DOHH2 (cell line): Measurements from ENCODE around the gene SMTNL1.

Source experiments
- H3F3A ChIP-seq: fragments of 200-600 bp; sonication (generic), shearing (Covaris generic); 2 replicates; pipeline ENCODE4 v1.6.0; 2016; ENCODE audit warnings: antibody characterized with exemption, mild to moderate bottlenecking; ENCODE audit not compliant: control insufficient read depth, insufficient read depth
- H3K27ac ChIP-seq: fragments of 200-600 bp; sonication (generic); 2 replicates; pipeline ENCODE4 v1.5.1; 2014; ENCODE audit warnings: low read depth, mild to moderate bottlenecking, low read length, moderate library complexity
- H3K27me3 ChIP-seq: fragments of 200-600 bp; sonication (generic); 2 replicates; pipeline ENCODE4 v1.6.1; 2014; ENCODE audit warnings: mild to moderate bottlenecking, low read length, mixed read lengths; ENCODE audit not compliant: control insufficient read depth
- H3K36me3 ChIP-seq: fragments of 200-600 bp; sonication (generic); 2 replicates; pipeline ENCODE4 v1.6.1; 2014; ENCODE audit warnings: mild to moderate bottlenecking, low read length, moderate library complexity, mixed read lengths; ENCODE audit not compliant: control insufficient read depth
- H3K4me1 ChIP-seq: fragments of 200-600 bp; sonication (generic); 2 replicates; pipeline ENCODE4 v1.6.1; 2014; ENCODE audit warnings: mild to moderate bottlenecking, low read length, mixed read lengths; ENCODE audit not compliant: control insufficient read depth
- H3K4me2 ChIP-seq: fragments of 200-600 bp; sonication (generic); 2 replicates; pipeline ENCODE4 v1.6.0; 2014; ENCODE audit warnings: mild to moderate bottlenecking, low read length, moderate library complexity
- H3K4me3 ChIP-seq: fragments of 200-600 bp; sonication (generic); 2 replicates; pipeline ENCODE4 v1.5.1; 2014; ENCODE audit warnings: mild to moderate bottlenecking, low read length, mixed read lengths
- H3K79me2 ChIP-seq: fragments of 200-600 bp; sonication (generic); 2 replicates; pipeline ENCODE4 v1.6.1; 2014; ENCODE audit warnings: mild to moderate bottlenecking, low read length, mixed read lengths; ENCODE audit not compliant: control insufficient read depth
- H3K9me2 ChIP-seq: fragments of 200-600 bp; sonication (generic); replicated peaks from 2 replicates; pipeline ENCODE4 v1.6.1; 2014; ENCODE audit warnings: mild to moderate bottlenecking, low read length, mixed read lengths; ENCODE audit not compliant: control insufficient read depth
- H3K9me3 ChIP-seq: fragments of 200-600 bp; sonication (generic); 2 replicates; pipeline ENCODE4 v1.6.1; 2014; ENCODE audit warnings: antibody characterized with exemption, low read length, mixed read lengths; ENCODE audit not compliant: control insufficient read depth, insufficient read depth
- H4K20me1 ChIP-seq: fragments of 200-600 bp; sonication (generic); 2 replicates; pipeline ENCODE4 v1.6.0; 2014; ENCODE audit warnings: low read depth, mild to moderate bottlenecking, antibody characterized with exemption, low read length, moderate library complexity; ENCODE audit not compliant: control insufficient read depth, insufficient read depth
- EZH2phosphoT487 ChIP-seq: fragments of 200-600 bp; sonication (generic); IDR thresholded peaks from 2 replicates; pipeline ENCODE4 v1.6.1; 2017; ENCODE audit warnings: borderline replicate concordance, mild to moderate bottlenecking, antibody characterized with exemption, low read length, moderate library complexity, mixed read lengths
- TF ChIP-seq, protein P1 (sequence below): fragments of 200-600 bp; sonication (generic); IDR thresholded peaks from one replicate; pipeline ENCODE4 v1.5.1; 2014; ENCODE audit warnings: antibody characterized with exemption, mild to moderate bottlenecking, low read depth, low read length; ENCODE audit not compliant: poor library complexity, severe bottlenecking

SMTNL1 gene

DNA sequence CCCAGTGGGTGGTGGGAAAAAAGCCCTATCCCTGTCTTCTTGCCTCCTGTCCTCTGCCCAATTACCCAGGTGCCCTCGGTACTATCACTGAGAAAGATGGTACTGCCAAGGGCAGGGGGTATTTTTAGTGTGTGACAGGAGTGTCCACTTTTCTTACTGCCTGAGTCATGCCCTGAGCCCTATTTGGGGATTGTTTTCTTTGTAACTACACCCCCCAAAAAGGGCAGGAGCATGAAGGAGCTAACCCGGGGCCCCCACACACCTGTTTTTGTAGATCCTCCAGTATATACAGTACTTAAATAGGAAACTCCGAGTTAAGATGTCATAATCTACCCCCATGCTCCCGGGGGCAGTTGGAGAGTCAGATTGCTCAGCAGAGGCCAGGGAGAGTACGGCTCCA is 3.8 kb downstream of the SMTNL1 start:
- Histone ChIP-seq H3K4me3 (no peak overlapping the region), H3K9me2 (no peaks in the 10 kb centered on the region), H3K27ac (no peak overlapping the region), H4K20me1 (no peaks in the 10 kb centered on the region), H3K4me2 (no peak overlapping the region), H3K79me2 (no peaks in the 10 kb centered on the region), H3K9me3 (no peaks in the 10 kb centered on the region), H3K36me3 (no peaks in the 10 kb centered on the region), H3K27me3 (no peaks in the 10 kb centered on the region; the same call in 1 of the 2 replicates), H3K4me1 (no peaks in the 10 kb centered on the region), H3F3A (no peaks in the 10 kb centered on the region)
- TF ChIP-seq, protein P1, sequence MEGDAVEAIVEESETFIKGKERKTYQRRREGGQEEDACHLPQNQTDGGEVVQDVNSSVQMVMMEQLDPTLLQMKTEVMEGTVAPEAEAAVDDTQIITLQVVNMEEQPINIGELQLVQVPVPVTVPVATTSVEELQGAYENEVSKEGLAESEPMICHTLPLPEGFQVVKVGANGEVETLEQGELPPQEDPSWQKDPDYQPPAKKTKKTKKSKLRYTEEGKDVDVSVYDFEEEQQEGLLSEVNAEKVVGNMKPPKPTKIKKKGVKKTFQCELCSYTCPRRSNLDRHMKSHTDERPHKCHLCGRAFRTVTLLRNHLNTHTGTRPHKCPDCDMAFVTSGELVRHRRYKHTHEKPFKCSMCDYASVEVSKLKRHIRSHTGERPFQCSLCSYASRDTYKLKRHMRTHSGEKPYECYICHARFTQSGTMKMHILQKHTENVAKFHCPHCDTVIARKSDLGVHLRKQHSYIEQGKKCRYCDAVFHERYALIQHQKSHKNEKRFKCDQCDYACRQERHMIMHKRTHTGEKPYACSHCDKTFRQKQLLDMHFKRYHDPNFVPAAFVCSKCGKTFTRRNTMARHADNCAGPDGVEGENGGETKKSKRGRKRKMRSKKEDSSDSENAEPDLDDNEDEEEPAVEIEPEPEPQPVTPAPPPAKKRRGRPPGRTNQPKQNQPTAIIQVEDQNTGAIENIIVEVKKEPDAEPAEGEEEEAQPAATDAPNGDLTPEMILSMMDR, result no peak
- no peak for TF ChIP-seq EZH2phosphoT487

DNA sequence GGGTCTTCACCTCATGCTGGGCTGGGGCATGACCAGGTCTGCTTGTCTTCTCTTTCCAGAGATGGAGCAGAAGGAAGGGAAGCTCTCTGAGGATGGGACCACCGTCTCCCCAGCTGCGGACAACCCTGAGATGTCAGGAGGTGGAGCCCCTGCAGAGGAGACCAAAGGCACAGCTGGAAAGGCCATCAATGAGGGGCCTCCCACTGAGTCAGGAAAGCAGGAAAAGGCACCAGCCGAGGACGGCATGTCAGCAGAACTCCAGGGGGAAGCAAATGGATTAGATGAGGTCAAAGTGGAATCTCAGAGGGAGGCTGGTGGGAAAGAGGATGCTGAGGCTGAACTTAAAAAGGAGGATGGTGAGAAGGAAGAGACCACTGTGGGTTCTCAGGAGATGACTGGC is 5.2 kb downstream of the SMTNL1 start:
- Histone ChIP-seq H3F3A (no peaks in the 10 kb centered on the region), H3K4me2 (no peak overlapping the region), H3K4me3 (no peak overlapping the region), H3K9me3 (no peaks in the 10 kb centered on the region), H3K36me3 (no peaks in the 10 kb centered on the region), H3K4me1 (peaks cover under 1% of the 10 kb centered on the region), H3K27ac (no peak overlapping the region), H3K79me2 (no peaks in the 10 kb centered on the region), H3K27me3 (no peaks in the 10 kb centered on the region; the same call in 1 of the 2 replicates), H4K20me1 (no peaks in the 10 kb centered on the region), H3K9me2 (no peaks in the 10 kb centered on the region)
- no peak for TF ChIP-seq EZH2phosphoT487
- TF ChIP-seq, protein P1, result no peak

DNA sequence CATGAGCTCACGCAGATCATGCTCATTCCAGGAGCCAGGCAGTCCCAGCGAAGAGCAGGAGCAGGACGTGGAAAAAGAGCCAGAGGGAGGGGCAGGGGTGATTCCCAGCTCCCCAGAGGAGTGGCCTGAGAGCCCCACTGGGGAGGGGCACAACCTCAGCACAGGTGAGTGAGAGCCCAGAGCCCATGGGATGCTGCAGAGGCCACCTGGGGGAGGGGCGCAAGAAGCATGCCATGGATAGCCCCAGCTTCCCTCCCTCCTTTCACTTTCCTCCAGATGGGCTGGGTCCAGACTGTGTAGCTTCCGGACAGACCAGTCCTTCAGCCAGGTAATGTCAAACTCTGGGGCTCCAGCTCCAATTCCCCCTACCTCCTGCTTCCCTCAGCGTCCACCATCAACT is 6.2 kb downstream of the SMTNL1 start:
- Histone ChIP-seq H3K4me1 (peaks cover 3% of the 10 kb centered on the region), H3K79me2 (no peaks in the 10 kb centered on the region), H3K4me3 (no peak overlapping the region), H3K9me2 (no peaks in the 10 kb centered on the region), H3K36me3 (no peaks in the 10 kb centered on the region), H3K27me3 (no peaks in the 10 kb centered on the region; the same call in 1 of the 2 replicates), H3K4me2 (no peak overlapping the region), H4K20me1 (no peaks in the 10 kb centered on the region), H3K27ac (no peak overlapping the region), H3F3A (no peaks in the 10 kb centered on the region), H3K9me3 (no peaks in the 10 kb centered on the region)
- TF ChIP-seq, protein P1, result no peak
- TF ChIP-seq EZH2phosphoT487, result no peak
